PC-3 (cell line): Measurements from ENCODE around the gene PODNL1. TPM values are rescaled to one million over a fixed set of nuclear protein-coding genes. Genes with fewer than 3 reads are reported as not detected.
A peak's percentile ranks its signal among the peaks of the same experiment; 100 is the strongest.
"Not testable (repeated sequence)": the region's sequence is repeated elsewhere in the genome, so short reads cannot be mapped to it uniquely, and the experiment has no call there.

Experiments
- ATAC-seq: fragments of 200-7000 bp; cut with Tn5 transposase; 2 replicates; pipeline ENCODE4 v1.9.1; 2020; ENCODE audit warnings: mild to moderate bottlenecking, moderate library complexity
- BruUV-seq: library from RNA; stranded (reverse); fragments of 400-500 nt; replicated peaks from 2 replicates; lab custom pipeline; 2021; lab: Mats Ljungman, UMichigan
- CTCF ChIA-PET: fragments of 300-600 bp; sonication (Branson Sonifier 250); formaldehyde crosslinking; loops from one replicate; lab custom pipeline; 2022; ENCODE audit warnings: antibody characterized with exemption; lab: Charles Lee
- POLR2A ChIA-PET: fragments of 300-600 bp; sonication (Branson Sonifier 250); formaldehyde crosslinking; loops from one replicate; lab custom pipeline; 2022; ENCODE audit warnings: antibody characterized with exemption; ENCODE audit not compliant: unreplicated experiment; lab: Charles Lee
- DNase-seq: peaks from one replicate; pipeline ENCODE4 v3.0.0-alpha.2; 2015
- H2AFZ ChIP-seq: fragments of 300-600 bp; sonication (generic); 2 replicates; pipeline ENCODE4 v1.6.0; 2016; ENCODE audit warnings: antibody characterized with exemption, low read length
- H3F3A ChIP-seq: fragments of 300-600 bp; sonication (generic); one replicate; pipeline ENCODE4 v1.6.0; 2017; ENCODE audit warnings: antibody characterized with exemption, low read length, control low read depth, mild to moderate bottlenecking; ENCODE audit not compliant: unreplicated experiment
- H3K27ac ChIP-seq: fragments of 300-600 bp; sonication (generic); 2 replicates; pipeline ENCODE4 v1.5.1; 2016; ENCODE audit warnings: mild to moderate bottlenecking, low read length
- H3K27me3 ChIP-seq: fragments of 300-600 bp; sonication (generic); 2 replicates; pipeline ENCODE4 v1.6.1; 2016; ENCODE audit warnings: low read length, mixed read lengths
- H3K36me3 ChIP-seq: fragments of 300-600 bp; sonication (generic); 2 replicates; pipeline ENCODE4 v1.6.1; 2016; ENCODE audit warnings: low read depth, mixed run types, low read length, mixed read lengths
- H3K4me1 ChIP-seq: fragments of 300-600 bp; sonication (generic); 2 replicates; pipeline ENCODE4 v1.5.1; 2016; ENCODE audit warnings: low read length; ENCODE audit not compliant: insufficient read depth
- H3K4me2 ChIP-seq: fragments of 300-600 bp; sonication (generic); 2 replicates; pipeline ENCODE4 v1.6.0; 2016; ENCODE audit warnings: low read length
- H3K4me3 ChIP-seq: fragments of 300-600 bp; sonication (generic); 2 replicates; pipeline ENCODE4 v1.5.1; 2016; ENCODE audit warnings: mild to moderate bottlenecking, low read length, mixed read lengths
- H3K79me2 ChIP-seq: fragments of 300-600 bp; sonication (generic); 2 replicates; pipeline ENCODE4 v1.6.1; 2017; ENCODE audit warnings: low read length, mixed read lengths
- H3K9ac ChIP-seq: fragments of 300-600 bp; sonication (generic); 2 replicates; pipeline ENCODE4 v1.6.0; 2016; ENCODE audit warnings: mild to moderate bottlenecking, low read length
- H3K9me2 ChIP-seq: fragments of 300-600 bp; sonication (generic); replicated peaks from 2 replicates; pipeline ENCODE4 v1.6.1; 2016; ENCODE audit warnings: mixed run types, low read length, mixed read lengths
- H3K9me3 ChIP-seq: fragments of 300-600 bp; sonication (generic); 2 replicates; pipeline ENCODE4 v1.6.1; 2016; ENCODE audit warnings: low read length, mixed read lengths
- H4K20me1 ChIP-seq: fragments of 300-600 bp; sonication (generic); 2 replicates; pipeline ENCODE4 v1.6.1; 2016; ENCODE audit warnings: low read length, mixed read lengths
- EZH2 ChIP-seq: fragments of 300-600 bp; sonication (generic); IDR thresholded peaks from one replicate; pipeline ENCODE4 v1.6.1; 2017; ENCODE audit warnings: antibody characterized with exemption, mild to moderate bottlenecking, low read length; ENCODE audit not compliant: unreplicated experiment
- EZH2phosphoT487 ChIP-seq: fragments of 300-600 bp; sonication (generic); IDR thresholded peaks from 2 replicates; pipeline ENCODE4 v1.6.1; 2018; ENCODE audit warnings: mild to moderate bottlenecking, antibody characterized with exemption, low read length, borderline replicate concordance
- intact Hi-C: fragments of 100-400 bp; cut with micrococcal nuclease; formaldehyde crosslinking; loops from 2 replicates; pipeline ENCODE4 v1.9.0; 2023
- total RNA-seq: library from RNA; depleted of rRNA; stranded (reverse); fragments of >200 nt; gene quantifications from 2 replicates; pipeline ENCODE4 v1.2.3, GENCODE V29; 2014
- TF ChIP-seq, protein P1 (sequence below): fragments of 300-600 bp; sonication (generic); conservative IDR thresholded peaks from 2 replicates; pipeline ENCODE4 v1.5.1; 2017; ENCODE audit warnings: antibody characterized with exemption, low read depth, mild to moderate bottlenecking, low read length

The PODNL1 gene
- total RNA-seq, 1 experiment from 2014 or later: not detected

GRCh38 chr19:13974073-13974472, 35.9 kb upstream of the PODNL1 start:
- Histone ChIP-seq H3K36me3 (peaks cover 7% of the 10 kb centered on the region; the same call in 1 of the 2 replicates), H3K79me2 (no peaks in the 10 kb centered on the region), H3K4me1 (no peaks in the 10 kb centered on the region), H3K9me2 (no peaks in the 10 kb centered on the region), H3K4me3 (no peak overlapping the region), H3F3A (no peaks in the 10 kb centered on the region), H2AFZ (no peak overlapping the region), H3K27me3 (no peaks in the 10 kb centered on the region), H3K9me3 (no peaks in the 10 kb centered on the region), H3K9ac (no peak overlapping the region), H3K4me2 (no peak overlapping the region), H3K27ac (no peak overlapping the region), H4K20me1 (no peaks in the 10 kb centered on the region)
- ChIA-PET CTCF (no interaction called here), POLR2A (no interaction called here)
- DNase-seq (peak; percentile 27), ATAC-seq (peak; percentile 66)
- intact Hi-C loops: no loop called here
- no TSS peak for BruUV-seq
- TF ChIP-seq, protein P1, sequence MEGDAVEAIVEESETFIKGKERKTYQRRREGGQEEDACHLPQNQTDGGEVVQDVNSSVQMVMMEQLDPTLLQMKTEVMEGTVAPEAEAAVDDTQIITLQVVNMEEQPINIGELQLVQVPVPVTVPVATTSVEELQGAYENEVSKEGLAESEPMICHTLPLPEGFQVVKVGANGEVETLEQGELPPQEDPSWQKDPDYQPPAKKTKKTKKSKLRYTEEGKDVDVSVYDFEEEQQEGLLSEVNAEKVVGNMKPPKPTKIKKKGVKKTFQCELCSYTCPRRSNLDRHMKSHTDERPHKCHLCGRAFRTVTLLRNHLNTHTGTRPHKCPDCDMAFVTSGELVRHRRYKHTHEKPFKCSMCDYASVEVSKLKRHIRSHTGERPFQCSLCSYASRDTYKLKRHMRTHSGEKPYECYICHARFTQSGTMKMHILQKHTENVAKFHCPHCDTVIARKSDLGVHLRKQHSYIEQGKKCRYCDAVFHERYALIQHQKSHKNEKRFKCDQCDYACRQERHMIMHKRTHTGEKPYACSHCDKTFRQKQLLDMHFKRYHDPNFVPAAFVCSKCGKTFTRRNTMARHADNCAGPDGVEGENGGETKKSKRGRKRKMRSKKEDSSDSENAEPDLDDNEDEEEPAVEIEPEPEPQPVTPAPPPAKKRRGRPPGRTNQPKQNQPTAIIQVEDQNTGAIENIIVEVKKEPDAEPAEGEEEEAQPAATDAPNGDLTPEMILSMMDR: no peak
- TF ChIP-seq EZH2: no peak
- TF ChIP-seq EZH2phosphoT487: no peak

GRCh38 chr19:13973479-13973878, 35.3 kb upstream of the PODNL1 start:
- intact Hi-C loops, BruUV-seq, H3K4me2 ChIP-seq, H3K27me3 ChIP-seq, H3K27ac ChIP-seq, H2AFZ ChIP-seq, DNase-seq, H3K9ac ChIP-seq, POLR2A ChIA-PET, H3K9me2 ChIP-seq, H3K4me3 ChIP-seq, H3F3A ChIP-seq, H4K20me1 ChIP-seq, H3K79me2 ChIP-seq, CTCF ChIA-PET, ATAC-seq, H3K4me1 ChIP-seq, H3K36me3 ChIP-seq, H3K9me3 ChIP-seq: not testable (repeated sequence)

DNA sequence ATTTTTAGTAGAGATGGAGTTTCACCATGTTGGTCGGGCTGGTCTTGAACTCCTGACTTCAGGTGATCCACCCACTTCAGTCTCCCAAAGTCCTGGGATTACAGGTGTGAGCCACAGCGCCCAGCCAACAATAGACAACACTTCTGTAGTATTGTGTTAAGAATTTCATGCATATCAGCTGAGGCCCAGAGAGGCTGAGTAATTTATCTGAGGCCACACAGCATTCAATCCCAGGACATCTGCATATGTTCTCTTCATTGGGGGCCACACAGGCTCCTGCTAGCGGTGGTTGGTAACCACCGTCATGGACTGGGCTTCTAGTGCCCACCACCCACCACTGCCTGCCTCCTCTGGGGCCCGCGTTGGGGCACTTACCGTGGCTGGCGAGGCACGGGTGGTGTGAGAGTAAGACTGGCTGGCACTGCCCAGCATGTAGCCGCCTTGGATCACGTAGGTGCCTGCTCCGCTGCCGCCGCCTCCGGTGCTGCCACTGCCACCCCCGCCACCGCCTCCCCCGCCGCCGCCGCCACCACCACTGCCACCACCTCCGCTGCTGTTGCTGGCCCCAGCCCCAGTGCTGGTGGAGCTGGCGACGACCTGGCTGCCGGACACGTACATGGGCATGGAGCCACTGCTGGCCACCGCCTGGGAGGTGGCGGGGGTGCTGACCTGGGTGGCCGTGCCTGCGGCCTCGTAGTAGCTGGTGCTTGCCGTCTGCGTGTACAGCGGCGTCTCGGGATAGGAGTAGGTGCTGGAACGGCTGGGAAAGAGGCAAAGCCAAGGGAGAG, 34.3 kb upstream of the PODNL1 start:
- Histone ChIP-seq H3K9me2 (no peaks in the 10 kb centered on the region), H3K9ac (no peak overlapping the region), H4K20me1 (no peaks in the 10 kb centered on the region), H3K27ac (no peak overlapping the region), H3K9me3 (no peaks in the 10 kb centered on the region), H3F3A (no peaks in the 10 kb centered on the region), H3K4me2 (no peak overlapping the region), H3K4me1 (no peaks in the 10 kb centered on the region), H3K79me2 (no peaks in the 10 kb centered on the region), H2AFZ (no peak overlapping the region), H3K4me3 (no peak overlapping the region), H3K27me3 (no peaks in the 10 kb centered on the region), H3K36me3 (peaks cover 13% of the 10 kb centered on the region)
- ChIA-PET CTCF (no interaction called here), POLR2A (no interaction called here)
- no peak for DNase-seq
- TF ChIP-seq EZH2phosphoT487 (no peak), EZH2 (no peak)
- TF ChIP-seq, protein P1: no peak
- intact Hi-C loops: no loop called here
- no peak for ATAC-seq
- BruUV-seq: no TSS peak

GRCh38 chr19:13971868-13972267, 33.7 kb upstream of the PODNL1 start:
- CTCF ChIA-PET, H3K4me2 ChIP-seq, H3K9me2 ChIP-seq, H4K20me1 ChIP-seq, BruUV-seq, H3K4me3 ChIP-seq, H3K79me2 ChIP-seq, ATAC-seq, H3F3A ChIP-seq, H3K9ac ChIP-seq, DNase-seq, intact Hi-C loops, H3K27me3 ChIP-seq, H3K27ac ChIP-seq, POLR2A ChIA-PET, H2AFZ ChIP-seq, H3K9me3 ChIP-seq, H3K4me1 ChIP-seq: not testable (repeated sequence)
- peaks cover 14% of the 10 kb centered on the region for H3K36me3 ChIP-seq
